ENCODE data around the gene ZBTB46.
A peak's percentile ranks its signal among the peaks of the same experiment; 100 is the strongest.
"Not testable (repeated sequence)": the region's sequence is repeated elsewhere in the genome, so short reads cannot be mapped to it uniquely, and the experiment has no call there.

The ZBTB46 gene

GRCh38 chr20:63825331-63826118, 5.5 kb downstream of the ZBTB46 start:
- no peak overlapping the region for H3K4me3 ChIP-seq (ENCODE audit: low read length)
- DNase-seq (ENCODE audit: low read depth, low spot score) = no peak

- H3K4me3 ChIP-seq (ENCODE audit: low read length) = no peak overlapping the region
- no peak for DNase-seq (ENCODE audit: low read depth, low spot score)
These were observed 7.3 kb downstream of the ZBTB46 start for GRCh38 chr20:63823691-63824311.

DNA sequence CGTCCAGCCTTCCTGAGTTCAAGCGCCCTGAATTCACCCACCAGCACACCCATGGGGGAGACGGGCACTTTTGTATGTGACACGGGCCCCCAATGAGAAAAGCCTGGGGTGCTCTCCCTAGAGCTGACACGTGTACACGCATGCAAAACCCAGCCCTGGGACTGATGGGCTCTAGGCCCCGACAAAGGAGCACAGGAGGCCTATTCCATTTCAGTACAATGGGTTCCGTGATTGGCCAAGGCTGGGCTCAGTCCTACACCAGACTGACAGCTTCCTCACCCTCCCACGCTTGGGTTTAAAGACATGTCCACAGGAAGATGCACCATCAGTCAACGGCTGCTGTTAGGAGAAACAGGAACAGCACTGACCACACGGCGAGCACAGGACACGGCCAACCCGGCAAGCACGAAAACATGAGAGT, 8.8 kb downstream of the ZBTB46 start:
- no peak for DNase-seq (ENCODE audit: low read depth, low spot score)
- H3K4me3 ChIP-seq (ENCODE audit: low read length) = no peak overlapping the region

DNA sequence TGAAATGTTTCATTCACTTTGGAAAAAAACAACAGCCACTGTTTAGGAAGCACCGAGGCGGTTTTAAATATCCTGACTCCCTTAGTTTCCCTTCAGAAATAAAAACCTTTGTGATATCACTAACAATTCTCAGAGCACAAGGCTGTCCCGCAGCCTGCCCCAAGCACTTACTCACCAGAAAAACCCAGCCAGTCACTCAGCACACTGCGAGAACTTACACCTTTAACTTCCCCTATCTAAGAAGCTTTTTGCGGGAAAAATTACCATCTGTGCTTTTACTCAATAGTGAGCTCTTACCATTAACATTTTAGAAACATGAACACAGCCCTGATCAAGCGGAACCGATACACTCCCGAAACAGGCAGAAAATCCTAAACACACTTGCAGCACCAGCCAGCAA, 9.3 kb downstream of the ZBTB46 start:
- DNase-seq (ENCODE audit: low read depth, low spot score) = no peak
- no peak overlapping the region for H3K4me3 ChIP-seq (ENCODE audit: low read length)

DNA sequence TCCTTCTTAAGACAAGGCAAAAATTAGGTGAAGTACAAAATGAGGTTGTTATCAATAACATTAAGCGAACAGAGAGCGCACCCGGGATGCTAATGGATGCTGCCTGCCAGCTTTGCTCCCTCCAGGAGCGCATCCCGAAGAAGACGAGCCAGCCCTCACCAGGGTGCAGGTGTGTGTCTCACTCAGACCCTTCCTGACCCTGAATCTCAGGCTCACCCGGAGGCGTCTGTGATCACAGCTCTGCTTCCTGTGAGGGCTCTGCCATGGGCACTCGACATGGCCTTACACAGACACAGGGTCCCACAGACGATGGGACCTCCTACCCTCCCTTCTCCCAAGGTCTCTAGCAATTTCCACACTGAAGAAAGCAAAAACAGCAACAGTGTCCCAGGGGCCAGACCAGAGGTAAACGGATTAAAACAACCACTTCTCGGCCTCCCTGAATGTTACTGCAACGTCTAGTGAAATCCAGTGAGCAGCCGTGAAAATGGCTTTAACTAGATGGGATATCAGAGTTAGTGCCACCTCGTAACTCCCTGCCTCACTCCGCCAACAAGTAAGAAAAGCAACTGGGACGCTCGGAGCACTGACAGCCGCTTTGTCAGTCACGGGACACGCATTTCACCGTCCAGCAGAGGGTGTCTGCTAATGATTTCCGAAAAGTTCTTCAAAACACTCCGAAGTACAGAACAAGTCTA, 11.7 kb downstream of the ZBTB46 start:
- H3K4me3 ChIP-seq (ENCODE audit: low read length) = no peak overlapping the region
- no peak for DNase-seq (ENCODE audit: low read depth, low spot score)

GRCh38 chr20:63815615-63816253, 15.3 kb downstream of the ZBTB46 start:
- no peak overlapping the region for H3K4me3 ChIP-seq (ENCODE audit: low read length)
- DNase-seq (ENCODE audit: low read depth, low spot score) = no peak

DNA sequence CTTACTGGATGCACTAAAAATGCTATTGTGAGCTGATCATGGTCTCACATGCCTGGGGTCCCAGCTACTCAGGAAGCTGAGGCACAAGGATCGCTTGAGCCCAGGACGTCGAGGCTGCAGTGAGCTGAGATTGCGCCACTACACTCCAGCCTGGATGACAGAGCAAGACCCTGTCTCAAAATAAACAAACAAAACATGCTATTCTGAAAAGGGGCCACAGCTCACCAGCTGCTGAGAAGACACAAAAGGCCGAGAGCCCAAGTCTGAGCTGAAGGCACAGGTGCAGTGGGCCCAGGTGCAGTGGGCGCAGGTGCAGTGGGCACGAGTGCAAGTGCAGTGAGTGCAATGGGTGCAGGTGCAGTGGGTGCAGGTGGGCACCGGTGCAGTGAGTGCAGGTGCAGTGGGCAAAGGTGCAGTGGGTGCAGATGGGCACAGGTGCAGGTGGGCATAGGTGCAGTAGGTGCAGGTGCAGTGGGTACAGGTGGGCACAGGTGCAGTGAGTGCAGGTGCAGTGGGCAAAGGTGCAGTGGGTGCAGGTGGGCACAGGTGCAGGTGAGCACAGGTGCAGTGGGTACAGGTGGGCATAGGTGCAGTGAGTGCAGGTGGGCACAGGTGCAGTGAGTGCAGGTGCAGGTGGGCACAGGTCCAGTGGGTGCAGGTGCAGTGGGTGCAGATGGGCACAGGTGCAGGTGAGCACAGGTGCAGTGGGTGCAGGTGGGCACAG, 16.0 kb downstream of the ZBTB46 start:
- H3K4me3 ChIP-seq (ENCODE audit: low read length) = no peak overlapping the region
- no peak for DNase-seq (ENCODE audit: low read depth, low spot score)

GRCh38 chr20:63811491-63811875, 19.6 kb downstream of the ZBTB46 start:
- no peak overlapping the region for H3K4me3 ChIP-seq (ENCODE audit: low read length)
- no peak for DNase-seq (ENCODE audit: low read depth, low spot score)

- no peak overlapping the region for H3K4me3 ChIP-seq (ENCODE audit: low read length)
- no peak for DNase-seq (ENCODE audit: low read depth, low spot score)
These were observed 20.2 kb downstream of the ZBTB46 start for GRCh38 chr20:63810730-63811490.

DNA sequence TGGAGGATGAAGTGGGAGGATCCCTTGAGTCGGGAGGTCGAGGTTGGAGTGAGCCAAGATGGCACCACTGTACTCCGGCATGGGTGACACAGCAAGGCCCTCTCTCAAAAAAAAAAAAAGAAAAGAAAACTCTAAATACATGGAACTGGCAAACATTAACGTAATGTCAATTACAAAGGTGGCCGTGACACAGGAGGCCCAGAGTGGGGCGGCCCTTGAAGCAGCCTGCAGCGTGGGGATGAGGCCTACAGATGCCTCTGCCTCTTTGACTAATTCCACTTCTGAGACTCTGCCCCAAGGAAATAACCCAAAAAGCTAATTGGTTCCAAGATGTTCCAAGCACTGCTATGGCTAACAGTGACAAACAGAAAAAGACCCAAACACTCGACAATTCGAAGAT, 21.2 kb downstream of the ZBTB46 start:
- DNase-seq (ENCODE audit: low read depth, low spot score) = no peak
- no peak overlapping the region for H3K4me3 ChIP-seq (ENCODE audit: low read length)

DNA sequence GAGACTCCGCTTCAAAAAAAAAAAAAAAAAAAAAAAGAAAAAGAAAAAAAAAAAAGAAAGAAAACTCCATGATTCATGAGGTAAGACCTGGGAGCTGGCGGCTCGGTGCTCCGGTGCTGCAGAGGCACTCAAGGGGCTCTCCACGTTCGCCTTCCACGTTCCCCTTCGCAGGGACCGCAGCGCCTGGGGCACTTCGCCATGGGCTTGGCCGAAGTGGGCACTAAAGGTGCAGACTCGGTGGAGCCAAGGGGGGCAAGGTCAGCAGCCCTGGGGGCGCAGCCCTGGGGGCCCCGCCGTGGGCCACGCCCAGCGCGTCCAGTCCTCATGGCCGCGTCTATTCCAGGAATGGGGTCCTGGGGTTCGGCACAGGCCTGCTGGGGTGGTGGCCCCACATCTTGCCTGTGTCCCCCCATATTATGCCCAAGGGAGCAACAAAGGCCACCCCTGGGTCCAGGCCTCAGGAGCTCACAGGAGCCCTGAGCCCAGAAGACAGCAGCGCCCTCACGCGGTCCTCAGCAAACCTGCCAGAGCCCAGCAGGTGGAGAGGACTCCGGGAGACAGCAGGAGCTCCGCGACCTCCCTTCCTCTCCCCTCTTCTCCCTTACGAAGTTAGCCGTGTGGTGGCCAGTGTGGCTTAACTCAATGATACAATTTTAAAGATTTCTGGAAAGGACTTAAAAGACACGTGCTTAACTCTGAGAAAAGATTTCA, 21.9 kb downstream of the ZBTB46 start:
- DNase-seq (ENCODE audit: low read depth, low spot score) = no peak
- no peak overlapping the region for H3K4me3 ChIP-seq (ENCODE audit: low read length)

DNA sequence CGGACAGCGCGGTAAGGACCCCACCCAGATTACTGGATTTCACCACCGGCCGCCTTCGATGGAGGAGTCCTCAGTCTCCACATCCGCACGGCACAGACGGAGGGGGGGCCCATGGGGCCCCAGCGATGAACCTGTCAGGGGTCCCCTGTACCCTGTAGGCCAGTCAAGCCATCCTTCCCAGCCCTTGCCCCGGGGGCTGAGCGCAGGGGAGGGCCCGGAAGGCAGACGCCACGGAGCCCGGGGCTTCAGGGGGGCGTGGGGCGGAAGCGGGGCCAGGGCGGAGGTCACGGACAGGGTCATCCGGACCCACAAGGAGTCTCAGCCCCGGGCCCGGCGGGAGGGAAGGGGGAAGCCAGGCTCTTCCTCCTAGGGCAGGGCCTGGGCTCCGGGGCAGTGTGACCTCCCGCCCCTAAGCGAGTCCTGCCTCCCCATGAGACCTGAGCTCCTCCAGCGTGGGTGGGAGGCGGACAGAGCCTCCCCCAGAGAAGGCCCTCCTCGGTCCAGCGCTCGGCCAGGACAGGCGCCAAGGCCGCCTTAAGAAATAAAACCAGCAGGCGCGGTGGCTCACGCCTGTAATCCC, 22.8 kb downstream of the ZBTB46 start:
- no peak for DNase-seq (ENCODE audit: low read depth, low spot score)
- H3K4me3 ChIP-seq (ENCODE audit: low read length) = no peak overlapping the region

GRCh38 chr20:63807654-63808053, 23.4 kb downstream of the ZBTB46 start:
- H3K4me3 ChIP-seq (ENCODE audit: low read length) = no peak overlapping the region
- DNase-seq (ENCODE audit: low read depth, low spot score) = no peak

- H3K4me3 ChIP-seq (ENCODE audit: low read length) = no peak overlapping the region
- DNase-seq (ENCODE audit: low read depth, low spot score) = no peak
These were observed 26.8 kb downstream of the ZBTB46 start for GRCh38 chr20:63804308-63804636.

DNA sequence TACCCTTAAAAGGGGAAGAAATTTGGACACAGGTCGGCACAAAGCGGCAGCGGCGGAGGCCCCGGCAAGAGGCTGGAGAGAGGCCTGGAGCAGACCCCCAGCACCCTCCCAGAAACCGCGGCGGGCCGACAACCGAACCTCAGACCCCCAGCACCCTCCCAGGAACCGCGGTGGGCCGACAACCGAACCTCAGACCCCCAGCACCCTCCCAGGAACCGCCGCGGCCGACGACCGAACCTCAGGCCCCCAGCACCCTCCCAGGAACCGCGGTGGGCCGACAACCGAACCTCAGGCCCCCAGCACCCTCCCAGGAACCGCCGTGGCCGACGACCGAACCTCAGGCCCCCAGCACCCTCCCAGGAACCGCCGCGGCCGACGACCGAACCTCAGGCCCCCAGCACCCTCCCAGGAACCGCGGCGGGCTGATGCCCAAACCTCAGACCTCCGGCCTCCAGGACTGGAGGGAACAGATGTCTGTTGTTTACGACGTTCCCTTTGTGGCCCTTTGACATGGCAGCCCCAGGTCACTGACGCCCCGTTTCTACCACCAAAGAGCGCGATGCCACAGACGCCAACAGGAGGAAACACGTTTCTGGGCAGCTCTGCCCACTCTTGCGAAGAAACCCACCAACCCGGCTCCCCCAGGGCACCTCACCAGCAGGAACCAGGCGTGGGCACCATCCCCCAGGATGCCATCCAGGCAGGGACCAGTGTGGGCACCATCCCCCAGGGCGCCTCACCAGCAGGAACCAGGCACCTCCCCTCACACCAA, 28.4 kb downstream of the ZBTB46 start:
- H3K4me3 ChIP-seq (ENCODE audit: low read length) = no peak overlapping the region
- no peak for DNase-seq (ENCODE audit: low read depth, low spot score)

DNA sequence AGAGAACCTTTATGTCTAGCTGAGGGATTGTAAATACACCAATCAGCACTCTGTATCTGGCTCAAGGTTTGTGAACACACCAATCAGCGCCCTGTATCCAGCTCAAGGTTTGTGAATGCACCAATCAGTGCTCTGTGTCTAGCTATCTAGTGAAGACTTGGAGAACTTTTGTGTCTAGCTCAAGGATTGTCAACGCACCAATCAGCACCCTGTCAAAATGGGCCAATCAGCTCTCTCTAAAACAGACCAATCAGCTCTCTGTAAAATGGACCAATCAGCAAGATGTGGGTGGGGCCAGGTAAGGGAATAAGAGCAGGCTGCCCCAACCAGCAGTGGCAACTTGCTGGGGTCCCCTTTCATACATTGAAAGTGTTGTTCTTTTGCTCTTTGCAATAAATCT, 29.9 kb downstream of the ZBTB46 start:
- peak; percentile 33 for DNase-seq (ENCODE audit: low read depth, low spot score)
- not testable (repeated sequence) for H3K4me3 ChIP-seq (ENCODE audit: low read length)

GRCh38 chr20:63800411-63800810, 30.7 kb downstream of the ZBTB46 start:
- H3K4me3 ChIP-seq (ENCODE audit: low read length); DNase-seq (ENCODE audit: low read depth, low spot score): not testable (repeated sequence)
